KMS-11 (cell line): Measurements from ENCODE around the gene PCNX4.

ENCODE experiments used
- H2AFZ ChIP-seq: fragments of 200-600 bp; sonication (generic); 2 replicates; pipeline ENCODE4 v1.6.1; 2016; ENCODE audit warnings: antibody characterized with exemption, mixed run types, low read depth
- H3K27ac ChIP-seq: fragments of 200-600 bp; sonication (generic); 2 replicates; pipeline ENCODE4 v1.6.1; 2016; ENCODE audit warnings: mild to moderate bottlenecking, mixed run types
- H3K27me3 ChIP-seq: fragments of 200-600 bp; sonication (generic); 2 replicates; pipeline ENCODE4 v1.6.1; 2017; ENCODE audit warnings: mild to moderate bottlenecking, low read depth, mixed run types, moderate library complexity; ENCODE audit not compliant: insufficient read depth
- H3K36me3 ChIP-seq: fragments of 200-600 bp; sonication (generic); 2 replicates; pipeline ENCODE4 v1.6.1; 2017; ENCODE audit warnings: mild to moderate bottlenecking, mixed run types; ENCODE audit not compliant: insufficient read depth
- H3K4me1 ChIP-seq: fragments of 200-600 bp; sonication (generic); 2 replicates; pipeline ENCODE4 v1.6.1; 2016; ENCODE audit warnings: mild to moderate bottlenecking, low read depth, mixed run types; ENCODE audit not compliant: poor library complexity, severe bottlenecking
- H3K4me2 ChIP-seq: fragments of 200-600 bp; sonication (generic); 2 replicates; pipeline ENCODE4 v1.7.0; 2016; ENCODE audit warnings: mild to moderate bottlenecking, mixed run types
- H3K4me3 ChIP-seq: fragments of 200-600 bp; sonication (generic); IDR thresholded peaks from 2 replicates; pipeline ENCODE4 v1.6.1; 2017; ENCODE audit warnings: low read depth, low read length, mixed read lengths; ENCODE audit not compliant: insufficient read depth
- H3K79me2 ChIP-seq: fragments of 200-600 bp; sonication (generic); 2 replicates; pipeline ENCODE4 v1.6.1; 2016; ENCODE audit warnings: low read depth, mixed run types; ENCODE audit not compliant: insufficient read depth
- H3K9ac ChIP-seq: fragments of 200-600 bp; sonication (generic); 2 replicates; pipeline ENCODE4 v1.6.1; 2016; ENCODE audit warnings: mild to moderate bottlenecking, mixed run types
- H4K20me1 ChIP-seq: fragments of 200-600 bp; sonication (generic); 2 replicates; pipeline ENCODE4 v1.6.1; 2016; ENCODE audit warnings: mild to moderate bottlenecking, mixed run types; ENCODE audit not compliant: insufficient read depth
- TF ChIP-seq, protein P1 (sequence below): fragments of 200-600 bp; sonication (generic); conservative IDR thresholded peaks from 2 replicates; pipeline ENCODE4 v1.6.1; 2017; ENCODE audit warnings: low read depth, mild to moderate bottlenecking, antibody characterized with exemption, low read length, moderate library complexity, mixed read lengths

PCNX4 gene

DNA sequence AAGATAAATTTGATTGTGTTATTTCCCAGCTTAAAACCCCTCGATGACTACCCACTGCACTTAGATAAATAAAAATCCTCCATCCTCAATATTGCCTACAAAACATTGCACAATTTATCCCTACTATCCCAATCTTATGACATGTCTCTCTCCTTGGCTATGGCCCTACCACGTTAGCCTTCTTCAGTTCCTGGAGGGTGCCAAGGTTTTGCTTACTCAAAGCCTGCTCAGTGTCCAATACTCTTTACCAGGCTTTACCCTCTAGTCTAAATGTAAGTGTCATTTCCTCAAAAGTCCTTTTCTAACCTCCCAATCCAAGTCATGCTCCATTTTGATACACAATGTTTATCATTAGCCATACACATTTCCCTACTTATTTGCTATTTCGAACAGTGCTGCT, 122.3 kb downstream of the PCNX4 start:
- H3K9ac ChIP-seq = no peak overlapping the region
- TF ChIP-seq, protein P1, sequence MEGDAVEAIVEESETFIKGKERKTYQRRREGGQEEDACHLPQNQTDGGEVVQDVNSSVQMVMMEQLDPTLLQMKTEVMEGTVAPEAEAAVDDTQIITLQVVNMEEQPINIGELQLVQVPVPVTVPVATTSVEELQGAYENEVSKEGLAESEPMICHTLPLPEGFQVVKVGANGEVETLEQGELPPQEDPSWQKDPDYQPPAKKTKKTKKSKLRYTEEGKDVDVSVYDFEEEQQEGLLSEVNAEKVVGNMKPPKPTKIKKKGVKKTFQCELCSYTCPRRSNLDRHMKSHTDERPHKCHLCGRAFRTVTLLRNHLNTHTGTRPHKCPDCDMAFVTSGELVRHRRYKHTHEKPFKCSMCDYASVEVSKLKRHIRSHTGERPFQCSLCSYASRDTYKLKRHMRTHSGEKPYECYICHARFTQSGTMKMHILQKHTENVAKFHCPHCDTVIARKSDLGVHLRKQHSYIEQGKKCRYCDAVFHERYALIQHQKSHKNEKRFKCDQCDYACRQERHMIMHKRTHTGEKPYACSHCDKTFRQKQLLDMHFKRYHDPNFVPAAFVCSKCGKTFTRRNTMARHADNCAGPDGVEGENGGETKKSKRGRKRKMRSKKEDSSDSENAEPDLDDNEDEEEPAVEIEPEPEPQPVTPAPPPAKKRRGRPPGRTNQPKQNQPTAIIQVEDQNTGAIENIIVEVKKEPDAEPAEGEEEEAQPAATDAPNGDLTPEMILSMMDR = no peak
- no peak overlapping the region for H3K27ac ChIP-seq
- H3K79me2 ChIP-seq = no peaks in the 10 kb centered on the region
- H3K4me3 ChIP-seq = no peak overlapping the region
- no peaks in the 10 kb centered on the region for H3K4me1 ChIP-seq
- H3K27me3 ChIP-seq = no peaks in the 10 kb centered on the region
- no peaks in the 10 kb centered on the region for H3K36me3 ChIP-seq
- H2AFZ ChIP-seq = no peak overlapping the region
- no peaks in the 10 kb centered on the region for H4K20me1 ChIP-seq
- H3K4me2 ChIP-seq = no peak overlapping the region

DNA sequence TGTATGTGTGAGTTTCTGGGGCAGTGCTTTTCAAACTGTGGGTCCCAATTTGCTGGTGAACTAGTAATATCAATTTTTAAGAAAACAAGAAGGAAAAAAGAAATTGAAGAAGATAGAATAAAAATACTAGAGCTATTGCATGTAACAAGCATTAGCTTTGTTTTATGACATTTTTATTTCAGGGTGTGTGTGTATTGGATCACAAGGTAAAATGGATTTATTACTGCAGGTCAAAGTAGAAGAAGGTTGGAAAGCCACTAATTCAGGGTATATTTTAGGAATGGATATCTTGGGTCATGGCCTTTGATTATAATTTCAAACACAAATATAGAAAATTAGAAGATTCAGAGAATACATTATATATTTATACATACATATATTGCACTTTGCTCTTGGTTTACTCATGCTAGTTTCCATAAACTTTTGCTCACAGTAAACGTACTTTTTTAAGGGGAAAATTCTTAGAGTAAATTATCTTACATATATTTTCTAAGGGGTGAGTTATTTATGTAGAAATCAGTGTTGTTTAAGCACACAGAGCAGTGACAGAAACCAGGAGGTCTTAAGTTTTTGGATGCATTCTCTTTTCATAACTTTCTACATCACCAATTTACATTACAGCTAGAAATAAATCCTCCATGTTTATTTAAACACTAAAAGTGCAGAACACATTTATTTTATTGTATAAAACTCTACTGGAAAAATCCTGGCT, 122.8 kb downstream of the PCNX4 start:
- Histone ChIP-seq H3K9ac (no peak overlapping the region), H4K20me1 (no peaks in the 10 kb centered on the region), H3K27ac (no peak overlapping the region), H3K4me3 (no peak overlapping the region), H3K79me2 (no peaks in the 10 kb centered on the region), H3K36me3 (no peaks in the 10 kb centered on the region), H3K4me1 (no peaks in the 10 kb centered on the region), H3K4me2 (no peak overlapping the region), H2AFZ (no peak overlapping the region), H3K27me3 (no peaks in the 10 kb centered on the region)
- TF ChIP-seq, protein P1 = no peak

DNA sequence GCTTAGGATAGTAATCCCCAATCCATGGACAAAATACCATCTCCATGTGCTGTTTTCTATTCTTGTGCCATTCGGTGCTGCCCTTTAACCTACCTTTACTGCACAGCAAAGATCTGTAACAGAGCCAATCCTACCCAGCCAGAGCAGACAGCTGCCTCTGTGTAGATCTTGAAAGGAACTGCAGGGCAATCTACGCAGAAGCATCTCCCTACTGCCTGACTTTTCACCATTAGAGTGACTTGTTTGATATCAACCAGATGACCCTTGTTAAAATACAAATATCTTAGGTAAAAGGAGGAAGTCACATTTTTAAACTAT, 123.4 kb downstream of the PCNX4 start:
- Histone ChIP-seq H3K27me3 (no peaks in the 10 kb centered on the region), H2AFZ (no peak overlapping the region), H3K4me3 (no peak overlapping the region), H3K4me2 (no peak overlapping the region), H3K36me3 (no peaks in the 10 kb centered on the region), H3K27ac (no peak overlapping the region), H4K20me1 (no peaks in the 10 kb centered on the region), H3K9ac (no peak overlapping the region), H3K4me1 (no peaks in the 10 kb centered on the region), H3K79me2 (no peaks in the 10 kb centered on the region)
- TF ChIP-seq, protein P1 = no peak

DNA sequence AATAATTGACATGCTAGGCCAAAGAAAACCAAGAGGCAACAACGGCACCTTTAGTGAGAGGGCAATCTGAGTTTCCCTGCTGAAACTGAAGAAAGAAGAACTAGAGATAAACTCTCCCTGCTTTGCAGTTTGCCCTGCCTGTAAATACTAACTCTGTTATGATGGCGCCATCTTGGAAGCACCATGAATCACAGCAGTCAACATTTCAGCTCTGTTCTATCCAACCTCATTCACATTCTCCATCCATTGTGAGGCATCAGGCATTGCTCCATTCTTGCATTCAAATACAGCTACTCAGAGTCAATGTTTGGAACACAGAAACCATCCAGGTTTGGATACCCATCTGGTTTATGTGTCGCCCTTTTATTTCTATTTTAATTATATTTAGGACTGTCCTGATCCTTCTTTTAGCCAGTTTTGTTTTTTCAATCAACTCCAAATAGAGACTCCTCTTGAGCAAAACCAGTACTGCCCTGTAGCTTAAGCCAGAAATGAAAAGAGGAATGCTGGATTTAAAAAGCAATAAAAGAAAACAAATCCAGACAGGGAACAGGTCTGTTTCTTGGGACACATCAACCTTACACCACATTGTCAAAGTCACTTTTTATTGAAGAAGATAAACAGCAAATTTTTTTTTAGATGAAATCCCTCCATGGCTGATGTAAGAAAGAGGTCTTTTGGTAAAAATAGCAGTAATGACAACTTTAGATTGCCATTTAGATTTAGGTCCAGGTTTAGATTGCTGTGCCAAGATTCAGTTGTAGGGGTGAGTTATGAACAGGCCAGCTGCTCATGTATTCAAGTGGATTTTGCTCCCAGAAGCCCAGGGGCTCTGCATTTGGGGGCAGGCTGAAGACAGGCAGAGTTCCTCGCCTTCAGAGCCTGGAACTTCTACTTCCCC, 124.0 kb downstream of the PCNX4 start:
- Histone ChIP-seq H3K4me3 (no peak overlapping the region), H3K27ac (no peak overlapping the region), H4K20me1 (no peaks in the 10 kb centered on the region), H3K4me1 (no peaks in the 10 kb centered on the region), H3K4me2 (no peak overlapping the region), H3K9ac (no peak overlapping the region), H3K36me3 (no peaks in the 10 kb centered on the region), H3K79me2 (no peaks in the 10 kb centered on the region), H2AFZ (no peak overlapping the region), H3K27me3 (no peaks in the 10 kb centered on the region)
- TF ChIP-seq, protein P1 = no peak
